ENCODE results near the gene TEX13B. TPM values are rescaled to one million over a fixed set of nuclear protein-coding genes. Genes with fewer than 3 reads are reported as not detected.

The TEX13B gene
- total RNA-seq, 1 experiment from 2014 or later: not detected

DNA sequence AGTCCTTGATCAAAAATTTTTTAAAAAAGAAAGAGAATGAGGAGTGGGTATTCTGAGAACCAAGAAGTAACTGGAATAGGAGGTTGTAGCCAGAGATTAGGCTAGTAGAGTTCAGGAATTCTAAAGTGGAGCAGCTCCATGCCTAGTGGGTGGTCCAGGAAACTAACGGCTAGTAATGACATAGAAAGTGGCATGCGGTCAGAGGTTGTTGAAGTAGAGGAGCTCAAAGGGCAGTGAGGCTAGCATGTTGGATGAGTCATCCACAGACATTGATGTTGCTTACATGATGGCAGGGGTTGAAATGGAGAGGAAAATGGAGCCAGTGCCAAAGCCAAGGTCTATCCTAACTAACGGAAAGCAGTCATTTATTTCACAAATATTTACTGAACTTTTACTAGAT lies 42.1 kb downstream of the TEX13B start:
- DNase-seq (ENCODE audit: extremely low read depth, low read depth): no peak

DNA sequence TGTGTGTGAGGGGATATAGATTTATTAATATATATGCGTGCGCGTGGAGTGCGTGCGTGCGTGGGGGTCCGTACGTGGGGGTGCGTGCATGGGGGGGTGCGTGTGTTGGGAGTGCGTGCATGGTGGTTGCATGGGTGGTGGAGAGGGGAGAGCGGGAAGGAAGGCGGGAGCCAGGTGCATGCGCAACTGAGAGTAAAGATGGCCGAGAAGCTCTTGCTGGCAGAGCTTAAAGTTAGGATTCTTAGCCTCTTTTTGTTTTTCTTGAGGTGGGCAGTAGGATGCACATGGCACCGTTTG lies 45.8 kb downstream of the TEX13B start:
- DNase-seq (ENCODE audit: extremely low read depth, low read depth): no peak

DNA sequence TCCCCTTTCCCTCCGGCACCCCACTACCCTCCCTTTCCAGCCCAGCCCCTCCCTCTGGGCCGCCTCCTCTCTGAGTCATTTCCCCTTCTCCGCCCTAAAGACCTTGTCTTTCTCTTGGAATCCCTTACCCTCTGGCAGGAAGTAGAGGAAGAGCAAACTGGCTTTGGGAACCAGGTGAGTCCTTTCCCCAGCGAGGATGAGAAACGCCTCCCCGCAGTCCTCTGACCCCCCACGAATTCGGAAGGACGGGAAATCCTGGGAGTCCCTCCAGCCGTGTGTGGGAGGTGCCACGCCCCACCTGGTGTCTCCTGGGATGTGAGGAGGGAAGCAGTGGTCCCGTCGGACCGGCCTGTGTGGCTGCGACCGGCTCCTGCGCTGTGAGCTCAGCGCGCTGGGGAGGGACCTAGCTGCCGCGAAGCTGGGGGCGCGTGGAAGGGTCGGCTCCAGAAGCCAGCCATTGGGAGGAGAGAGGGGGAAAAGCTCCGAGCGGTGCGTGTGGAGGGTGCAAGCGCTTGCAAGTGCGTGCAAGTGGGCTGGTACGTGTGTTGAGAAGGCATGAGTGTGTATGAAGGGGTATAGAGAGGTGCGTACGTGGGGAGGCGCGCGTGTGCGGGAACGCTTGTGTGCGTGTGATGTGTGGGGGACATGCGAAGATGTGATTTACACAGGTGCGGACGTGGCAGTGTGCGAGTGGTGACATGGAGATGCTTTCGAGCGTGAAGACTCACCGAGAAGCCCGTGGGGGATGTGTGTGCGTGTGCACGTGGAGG lies 46.3 kb downstream of the TEX13B start:
- DNase-seq (ENCODE audit: extremely low read depth, low read depth): no peak

DNA sequence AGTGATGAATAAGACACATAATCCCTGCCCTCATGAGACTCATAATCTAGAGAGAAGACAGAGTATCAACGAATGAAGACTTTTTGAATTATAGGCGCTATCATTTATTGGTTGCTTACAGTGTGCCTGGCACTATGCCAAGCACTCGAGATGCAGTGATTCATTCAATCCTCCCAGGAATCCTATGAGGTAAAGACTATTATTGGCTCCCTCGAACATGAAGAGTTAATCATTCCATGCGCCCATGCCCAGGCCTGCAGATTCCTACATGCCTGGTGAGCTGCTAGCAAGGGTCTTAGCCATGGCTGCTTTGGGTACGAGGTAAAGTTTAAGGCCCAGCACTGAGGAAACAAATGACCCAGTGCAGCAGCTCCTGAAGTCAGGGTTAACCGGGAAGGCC lies 47.0 kb downstream of the TEX13B start:
- peak; percentile 1 for DNase-seq (ENCODE audit: extremely low read depth, low read depth)

DNA sequence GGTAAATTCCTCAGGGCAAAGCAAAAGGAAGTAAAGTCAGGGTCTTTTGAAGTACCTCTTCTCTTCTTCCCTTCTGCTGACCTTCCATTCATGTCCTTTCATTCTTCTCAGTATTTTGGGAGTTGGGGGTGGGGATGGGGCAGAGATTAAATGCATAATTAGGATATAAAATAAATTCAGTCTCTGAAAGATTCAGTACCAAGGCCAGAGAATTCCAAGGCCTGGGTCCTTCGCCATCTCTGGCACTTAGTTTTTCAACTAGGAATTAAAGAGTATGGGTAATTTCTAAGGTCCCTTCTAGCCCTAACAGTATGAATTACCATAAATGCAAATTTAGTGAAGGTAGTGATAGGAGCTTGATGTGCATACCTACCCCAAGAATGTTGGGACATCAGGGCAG lies 47.9 kb downstream of the TEX13B start:
- no peak for DNase-seq (ENCODE audit: extremely low read depth, low read depth)

Other genes starting within 250 kb of the TEX13B start
- 53.9 and 57.7 TPM in 2 replicates for gene TSC22D3, start 206.6 kb downstream of the TEX13B start, total RNA-seq (2014; rRNA removed; shearing (Covaris generic))
- gene NCBP2L, start 204.6 kb downstream of the TEX13B start, total RNA-seq (2014; rRNA removed; shearing (Covaris generic)): not detected in 2 replicates
- gene MID2, start 156.5 kb downstream of the TEX13B start, total RNA-seq (2014; rRNA removed; shearing (Covaris generic)): 2.7 and 3.1 TPM in 2 replicates
- gene VSIG1, start 62.7 kb upstream of the TEX13B start, total RNA-seq (2014; rRNA removed; shearing (Covaris generic)): not detected in 2 replicates
- gene PSMD10, start 109.2 kb upstream of the TEX13B start, total RNA-seq (2014; rRNA removed; shearing (Covaris generic)): 95.2 and 106 TPM in 2 replicates
- gene ATG4A, start 109.4 kb upstream of the TEX13B start, total RNA-seq (2014; rRNA removed; shearing (Covaris generic)): 8.3 and 9.4 TPM in 2 replicates

Data from NCI-H460 (cell line).